K562 (cell line): ENCODE measurements around the gene FAR2. TPM values are rescaled to one million over a fixed set of nuclear protein-coding genes. Genes with fewer than 3 reads are reported as not detected.

Experiments used
- ATAC-seq: fragments of 200-7000 bp; cut with Tn5 transposase; 3 replicates; pipeline ENCODE4 v1.9.1; 2020; ENCODE audit warnings: moderate library complexity
- BruUV-seq: library from RNA; stranded (reverse); fragments of 400-500 nt; replicated peaks from 2 replicates; lab custom pipeline; 2021; lab: Mats Ljungman, UMichigan
- CTCF ChIA-PET: fragments of 300-600 bp; formaldehyde crosslinking; extraction: SDS; loops from one replicate; lab custom pipeline; 2021; ENCODE audit warnings: low intra/inter-chr PET ratio; lab: Yijun Ruan, JAX
- POLR2A ChIA-PET: fragments of 300-600, 350-650 bp; sonication (Branson Sonifier 250); formaldehyde crosslinking; extraction: SDS; loops from one replicate; lab custom pipeline; 2021; ENCODE audit warnings: antibody characterized with exemption, inconsistent platforms; lab: Yijun Ruan, JAX
- DNase-seq, 4 experiments: peaks; one replicate each; pipeline versions ENCODE4 v3.0.0 to v3.0.0-alpha.2; 2011 to 2018; ENCODE audit warnings: low spot score in 3 of 4, mixed read lengths in 3 of 4; ENCODE audit errors: extremely low read depth in 1 of 4
- FAIRE-seq: peaks from 2 replicates; lab custom pipeline; 2011; peaks lifted over from hg19 to GRCh38; lab: Jason Lieb, UNC
- H2AFZ ChIP-seq: 2 replicates; pipeline ENCODE4 v1.6.0; 2011; ENCODE audit warnings: low read depth, low read length, control low read depth, inconsistent platforms
- H3K27ac ChIP-seq: fragments of 200-600 bp; 3 replicates; pipeline ENCODE4 v1.8.0; 2011; ENCODE audit warnings: low read depth, mild to moderate bottlenecking, control low read depth, inconsistent platforms, low read length, moderate library complexity, mixed read lengths; ENCODE audit errors: extremely low read depth
- H3K27me3 ChIP-seq, 2 experiments: fragments of 300-600 bp in 1 of 2; 2 replicates in 1 of 2; 3 replicates in 1 of 2; pipeline versions ENCODE4 v1.6.0 to v1.8.0; 2011; ENCODE audit warnings: inconsistent platforms in 2 of 2, low read length in 2 of 2, mild to moderate bottlenecking in 1 of 2, mixed read lengths in 1 of 2, moderate library complexity in 1 of 2; ENCODE audit not compliant: control insufficient read depth in 2 of 2, insufficient read depth in 2 of 2
- H3K36me3 ChIP-seq: fragments of 300-600 bp; 3 replicates; pipeline ENCODE4 v1.8.0; 2011; ENCODE audit warnings: mild to moderate bottlenecking, low read length, inconsistent platforms; ENCODE audit not compliant: control insufficient read depth, insufficient read depth
- H3K4me1 ChIP-seq, 2 experiments: fragments of 200-600 bp in 1 of 2; replicated peaks in 1 of 2; 2 replicates in 1 of 2; 3 replicates in 1 of 2; pipeline versions ENCODE4 v1.5.1 to v1.8.0; 2011; ENCODE audit warnings: inconsistent platforms in 2 of 2, low read length in 2 of 2, mild to moderate bottlenecking in 1 of 2, mixed read lengths in 1 of 2, moderate library complexity in 1 of 2; ENCODE audit not compliant: control insufficient read depth in 2 of 2, insufficient read depth in 2 of 2
- H3K4me2 ChIP-seq: 2 replicates; pipeline ENCODE4 v1.6.1; 2011; ENCODE audit warnings: low read length, control low read depth, inconsistent platforms, mixed read lengths; ENCODE audit not compliant: insufficient read depth
- H3K4me3 ChIP-seq: fragments of 200-600 bp; sonication (generic), shearing (Covaris generic); 2 replicates; pipeline ENCODE4 v1.5.1; 2016; ENCODE audit warnings: control low read depth, inconsistent platforms
- H3K79me2 ChIP-seq: fragments of 200-600 bp; 3 replicates; pipeline ENCODE4 v1.8.0; 2011; ENCODE audit warnings: low read length, inconsistent platforms; ENCODE audit not compliant: control insufficient read depth, insufficient read depth
- H3K9ac ChIP-seq, 2 experiments: 2 replicates each; pipeline versions ENCODE4 v1.6.0 to v1.6.1; 2011; ENCODE audit warnings: low read depth in 2 of 2, low read length in 2 of 2, control low read depth in 1 of 2, inconsistent platforms in 1 of 2, mild to moderate bottlenecking in 1 of 2, mixed read lengths in 1 of 2; ENCODE audit not compliant: insufficient read depth in 1 of 2
- H3K9me1 ChIP-seq: one replicate; pipeline ENCODE4 v1.6.0; 2011; ENCODE audit warnings: inconsistent platforms, mild to moderate bottlenecking, low read length, moderate library complexity; ENCODE audit not compliant: control insufficient read depth, insufficient read depth
- H3K9me3 ChIP-seq: replicated peaks from 2 replicates; pipeline ENCODE4 v1.5.1; 2011; ENCODE audit warnings: low read depth, low read length, inconsistent platforms; ENCODE audit not compliant: control insufficient read depth, insufficient read depth
- H4K20me1 ChIP-seq: replicated peaks from 2 replicates; pipeline ENCODE4 v1.6.1; 2011; ENCODE audit warnings: low read length, inconsistent platforms, mixed read lengths; ENCODE audit not compliant: control insufficient read depth, insufficient read depth
- ATF4 ChIP-seq: fragments of 450-650 bp; formaldehyde crosslinking; IDR thresholded peaks from 2 replicates; pipeline ENCODE4 v1.4.0; 2022; ENCODE audit warnings: mild to moderate bottlenecking, moderate library complexity
- CHAMP1 ChIP-seq: fragments of 450-650 bp; IDR thresholded peaks from 2 replicates; pipeline ENCODE4 v1.6.1; 2016; ENCODE audit warnings: mild to moderate bottlenecking
- FOXA1 ChIP-seq: fragments of 450-650 bp; IDR thresholded peaks from 2 replicates; pipeline ENCODE4 v1.6.1; 2016; ENCODE audit warnings: mild to moderate bottlenecking, borderline replicate concordance
- FOXK1 ChIP-seq: sonication (generic); formaldehyde crosslinking; IDR thresholded peaks from 2 replicates; pipeline ENCODE4 v1.8.0; 2022; ENCODE audit warnings: missing genetic modification reagents, mild to moderate bottlenecking, borderline replicate concordance
- HDAC1 ChIP-seq, 2 experiments: fragments of 450-650 bp; IDR thresholded peaks; 2 replicates each; pipeline ENCODE4 v1.6.1; 2016 to 2017; ENCODE audit warnings: inconsistent platforms in 1 of 2, mild to moderate bottlenecking in 1 of 2, moderate library complexity in 1 of 2
- PHF8 ChIP-seq: fragments of 200-600 bp; sonication (generic); IDR thresholded peaks from 2 replicates; pipeline ENCODE4 v1.6.1; 2012; ENCODE audit warnings: mixed run types, mild to moderate bottlenecking, inconsistent platforms, low read length, moderate library complexity, borderline replicate concordance
- SRSF9 ChIP-seq: fragments of 200-400 bp; formaldehyde crosslinking; IDR thresholded peaks from 2 replicates; pipeline ENCODE4 v1.6.1; 2017; ENCODE audit warnings: low read depth, low read length, borderline replicate concordance
- ZBTB40 ChIP-seq, 2 experiments: fragments of 450-650 bp in 1 of 2; sonication (generic) in 1 of 2; formaldehyde crosslinking in 1 of 2; IDR thresholded peaks; 2 replicates each; pipeline versions ENCODE4 v1.7.1 to v1.9.0; 2016 to 2022; ENCODE audit warnings: inconsistent platforms in 1 of 2, mild to moderate bottlenecking in 1 of 2, missing genetic modification reagents in 1 of 2
- ZKSCAN3 ChIP-seq: fragments of 250-450 bp; sonication (Bioruptor Pico); IDR thresholded peaks from 2 replicates; pipeline ENCODE4 v1.4.0; 2020
- WGBS: fragments of 100-300 bp; shearing (Covaris generic); methylation state at CpG from one replicate; pipeline ENCODE4 v1.1.6; 2016; ENCODE audit warnings: low coverage, mixed read lengths; ENCODE audit not compliant: insufficient coverage; ENCODE audit errors: missing lambda C conversion rate; 5-methylcytosine and 5-hydroxymethylcytosine counted together
- in situ Hi-C: fragments of 300-500 bp; cut with MboI; formaldehyde crosslinking; loops from 4 replicates; pipeline ENCODE4 v1.15.0; 2018; ENCODE audit warnings: inconsistent platforms, mixed read lengths
- intact Hi-C: fragments of 100-400 bp; cut with micrococcal nuclease; formaldehyde crosslinking; loops from 2 replicates; pipeline ENCODE4 v1.14.2; 2022
- polyA plus RNA-seq, 8 experiments: library from polyadenylated mRNA; depleted of rRNA in 4 of 8; stranded (reverse) in 5 of 8; unstranded in 3 of 8; fragments of >200 nt; fragmentation: Nextera tagmentation in 2 of 8; fragmentation: Illumina TruSeq in 1 of 8; extraction: Ambion mirVana in 2 of 8; extraction: Trizol in 1 of 8; gene quantifications; 2 replicates each; pipeline versions ENCODE4 v1.2.1 to v1.2.3, GENCODE V29; 2011 to 2014; ENCODE audit warnings: inconsistent platforms in 1 of 8, missing spikeins in 1 of 8
- total RNA-seq, 7 experiments: library from RNA; depleted of rRNA in 6 of 7; stranded (reverse); fragments of >200 nt in 6 of 7; fragmentation: Illumina TruSeq in 2 of 7; extraction: Trizol in 2 of 7; gene quantifications; 2 replicates each; pipeline versions ENCODE4 v1.2.1 to v1.2.3, GENCODE V29; 2011 to 2021; ENCODE audit warnings: low replicate concordance in 1 of 7

The FAR2 gene
- total and polyA plus RNA-seq, 9 of the 15 experiments (the other 6 are each of a cell fraction or from before 2014, with no cell fraction given) = 5.0 to 13.4 (median 8.5) TPM

- Histone ChIP-seq H4K20me1 (no peaks in the 10 kb centered on the region), H3K9me1 (no peaks in the 10 kb centered on the region), H3K27me3 (no peaks in the 10 kb centered on the region), H3K9ac (no peak overlapping the region), H3K4me1 (no peaks in the 10 kb centered on the region), H2AFZ (no peak overlapping the region), H3K36me3 (no peaks in the 10 kb centered on the region), H3K27ac (no peak overlapping the region), H3K79me2 (no peaks in the 10 kb centered on the region), H3K9me3 (no peaks in the 10 kb centered on the region), H3K4me2 (no peak overlapping the region), H3K4me3 (no peak overlapping the region)
- in situ Hi-C loops (no loop called here), intact Hi-C loops (no loop called here)
- FAIRE-seq (no peak), DNase-seq (no peak), ATAC-seq (no peak)
- 19% methylated on average over 3 of the region's 3 CpGs for WGBS
- POLR2A ChIA-PET = no interaction called here
- no TSS peak for BruUV-seq
- CTCF ChIA-PET = no interaction called here
- TF ChIP-seq FOXA1 = no peak
- TF ChIP-seq ATF4 (CRISPR knock-in tag) = no peak
- TF ChIP-seq ZBTB40 (IDR thresholded peaks at IDR 0.05) = no peak
- no peak for TF ChIP-seq ZBTB40 (CRISPR knock-in tag; IDR thresholded peaks at IDR 0.05)
- TF ChIP-seq HDAC1 (IDR thresholded peaks at IDR 0.05) = no peak
- TF ChIP-seq CHAMP1 = no peak
- no peak for TF ChIP-seq FOXK1 (CRISPR knock-in tag)
- TF ChIP-seq ZKSCAN3 (CRISPR knock-in tag) = no peak
- no peak for TF ChIP-seq SRSF9
- TF ChIP-seq PHF8 = no peak
Measured at GRCh38 chr12:29201296-29201695, 52.2 kb downstream of the FAR2 start.
